Measurements from ENCODE around the gene ANKRD29.

Gene ANKRD29

DNA sequence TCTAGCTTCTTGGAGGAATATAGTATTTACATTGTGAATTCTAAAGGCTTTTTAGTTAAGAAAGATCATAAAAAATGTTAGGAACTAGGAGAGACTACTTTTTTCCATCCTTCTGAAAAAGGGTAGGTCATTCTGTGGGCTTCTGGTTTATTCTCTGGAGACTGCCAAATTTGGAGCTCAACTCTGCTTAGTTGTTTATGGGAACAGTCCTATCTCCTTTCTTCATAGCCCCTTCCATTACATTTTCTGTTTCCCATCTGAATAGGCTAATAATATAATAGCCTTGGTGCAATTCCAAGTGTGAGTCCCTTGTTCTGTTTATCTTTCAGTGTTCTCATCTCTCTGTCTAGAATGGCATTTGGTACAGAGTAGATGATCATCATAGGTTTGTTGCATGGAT is 42.1 kb upstream of the ANKRD29 start:
- H3K4me3 ChIP-seq (ENCODE audit: control insufficient read depth, low read depth, low read length), result no peak overlapping the region
- TF ChIP-seq, protein P1, sequence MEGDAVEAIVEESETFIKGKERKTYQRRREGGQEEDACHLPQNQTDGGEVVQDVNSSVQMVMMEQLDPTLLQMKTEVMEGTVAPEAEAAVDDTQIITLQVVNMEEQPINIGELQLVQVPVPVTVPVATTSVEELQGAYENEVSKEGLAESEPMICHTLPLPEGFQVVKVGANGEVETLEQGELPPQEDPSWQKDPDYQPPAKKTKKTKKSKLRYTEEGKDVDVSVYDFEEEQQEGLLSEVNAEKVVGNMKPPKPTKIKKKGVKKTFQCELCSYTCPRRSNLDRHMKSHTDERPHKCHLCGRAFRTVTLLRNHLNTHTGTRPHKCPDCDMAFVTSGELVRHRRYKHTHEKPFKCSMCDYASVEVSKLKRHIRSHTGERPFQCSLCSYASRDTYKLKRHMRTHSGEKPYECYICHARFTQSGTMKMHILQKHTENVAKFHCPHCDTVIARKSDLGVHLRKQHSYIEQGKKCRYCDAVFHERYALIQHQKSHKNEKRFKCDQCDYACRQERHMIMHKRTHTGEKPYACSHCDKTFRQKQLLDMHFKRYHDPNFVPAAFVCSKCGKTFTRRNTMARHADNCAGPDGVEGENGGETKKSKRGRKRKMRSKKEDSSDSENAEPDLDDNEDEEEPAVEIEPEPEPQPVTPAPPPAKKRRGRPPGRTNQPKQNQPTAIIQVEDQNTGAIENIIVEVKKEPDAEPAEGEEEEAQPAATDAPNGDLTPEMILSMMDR (conservative IDR thresholded peaks at IDR 0.05; ENCODE audit: control insufficient read depth, insufficient read depth, low read depth, low read length), result no peak
- DNase-seq (ENCODE audit: low read depth), result no peak

DNA sequence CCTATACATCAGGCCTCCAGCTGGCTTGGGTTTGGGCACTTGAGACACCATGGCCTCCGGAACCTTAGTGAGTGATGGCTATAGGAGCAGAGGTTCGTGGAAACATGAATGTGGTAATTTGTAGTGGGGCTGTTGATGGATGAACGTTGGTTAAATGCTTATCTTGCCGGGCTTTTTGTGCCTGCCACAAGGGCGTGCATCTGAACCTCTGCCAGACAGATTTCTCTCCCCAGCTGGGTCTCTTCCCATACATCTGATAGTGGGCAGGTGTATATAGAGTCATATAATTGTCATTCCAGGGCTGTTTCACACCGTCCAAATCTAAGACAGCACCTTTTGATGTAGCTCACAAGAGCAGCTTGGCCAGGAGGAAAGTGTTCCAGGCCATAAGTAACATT is 41.3 kb upstream of the ANKRD29 start:
- TF ChIP-seq, protein P1 (conservative IDR thresholded peaks at IDR 0.05; ENCODE audit: control insufficient read depth, insufficient read depth, low read depth, low read length), result no peak
- DNase-seq (ENCODE audit: low read depth), result no peak

GRCh38 chr18:23703057-23703986 is 40.6 kb upstream of the ANKRD29 start:
- H3K4me3 ChIP-seq (ENCODE audit: control insufficient read depth, low read depth, low read length), result no peak overlapping the region
- DNase-seq (ENCODE audit: low read depth), result peak; percentile 82
- TF ChIP-seq, protein P1 (conservative IDR thresholded peaks at IDR 0.05; ENCODE audit: control insufficient read depth, insufficient read depth, low read depth, low read length), result peak; percentile 71

More for the DNA sequence above, 41.3 kb upstream of the ANKRD29 start:
- H3K4me3 ChIP-seq (ENCODE audit: control insufficient read depth, low read depth, low read length), result no peak overlapping the region

DNA sequence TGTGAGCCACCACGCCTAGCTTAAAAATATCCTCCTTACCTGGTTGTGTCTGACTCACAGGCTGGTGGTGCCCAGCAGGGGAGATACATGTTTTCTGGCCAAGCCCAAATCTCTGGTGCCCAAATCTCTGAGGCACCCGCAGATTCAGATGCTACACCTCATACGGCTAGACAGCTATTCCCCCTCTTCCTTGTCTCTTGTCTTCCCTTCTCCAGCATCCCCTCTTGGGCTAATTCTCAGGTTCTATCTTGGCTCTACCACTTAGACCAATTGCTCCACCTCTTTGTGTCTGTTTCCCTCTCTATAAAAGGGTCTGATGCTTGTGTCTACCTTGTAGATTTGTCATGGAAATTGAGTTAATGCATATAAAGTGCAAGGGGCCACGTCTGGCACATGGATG is 39.9 kb upstream of the ANKRD29 start:
- TF ChIP-seq, protein P1 (conservative IDR thresholded peaks at IDR 0.05; ENCODE audit: control insufficient read depth, insufficient read depth, low read depth, low read length), result no peak
- no peak overlapping the region for H3K4me3 ChIP-seq (ENCODE audit: control insufficient read depth, low read depth, low read length)
- no peak for DNase-seq (ENCODE audit: low read depth)

- DNase-seq (ENCODE audit: low read depth), result no peak
- no peak overlapping the region for H3K4me3 ChIP-seq (ENCODE audit: control insufficient read depth, low read depth, low read length)
- TF ChIP-seq, protein P1 (conservative IDR thresholded peaks at IDR 0.05; ENCODE audit: control insufficient read depth, insufficient read depth, low read depth, low read length), result no peak
These were observed 38.9 kb upstream of the ANKRD29 start for GRCh38 chr18:23701544-23702064.

GRCh38 chr18:23701017-23701416 is 38.3 kb upstream of the ANKRD29 start:
- TF ChIP-seq, protein P1 (conservative IDR thresholded peaks at IDR 0.05; ENCODE audit: control insufficient read depth, insufficient read depth, low read depth, low read length), result no peak
- DNase-seq (ENCODE audit: low read depth), result no peak
- H3K4me3 ChIP-seq (ENCODE audit: control insufficient read depth, low read depth, low read length), result no peak overlapping the region
